ENCODE data around the gene LCN6.

The LCN6 gene

DNA sequence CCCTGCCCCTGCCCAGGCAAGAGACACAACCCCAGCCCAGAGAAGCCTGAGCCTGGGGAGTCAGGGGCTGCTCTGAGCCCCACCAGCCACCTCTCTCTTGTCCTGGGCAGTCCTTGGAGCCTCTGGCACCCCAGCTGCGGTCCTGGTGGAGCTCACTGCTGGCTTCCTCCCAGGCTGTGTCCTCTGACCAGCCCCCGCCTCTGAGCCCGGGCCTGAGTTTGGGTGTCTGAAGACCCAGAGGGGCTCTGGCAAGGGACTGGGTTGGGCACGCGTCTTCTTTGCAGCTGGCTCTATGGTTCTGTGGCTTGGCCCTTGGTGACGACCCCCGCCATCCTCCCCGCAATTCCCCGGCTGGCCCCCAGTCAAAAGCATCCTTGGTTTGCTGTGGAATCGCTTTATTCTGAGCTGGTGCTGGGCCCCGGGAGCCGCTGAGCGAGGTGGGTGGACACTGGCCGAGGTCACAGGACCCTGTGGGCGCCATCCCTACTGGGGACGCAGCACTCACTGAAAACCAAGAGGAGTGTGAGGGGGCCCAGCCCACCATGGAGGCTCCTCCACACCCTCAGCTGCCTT is 4.6 kb downstream of the LCN6 start:
- DNase-seq (ENCODE audit: low spot score): no peak

DNA sequence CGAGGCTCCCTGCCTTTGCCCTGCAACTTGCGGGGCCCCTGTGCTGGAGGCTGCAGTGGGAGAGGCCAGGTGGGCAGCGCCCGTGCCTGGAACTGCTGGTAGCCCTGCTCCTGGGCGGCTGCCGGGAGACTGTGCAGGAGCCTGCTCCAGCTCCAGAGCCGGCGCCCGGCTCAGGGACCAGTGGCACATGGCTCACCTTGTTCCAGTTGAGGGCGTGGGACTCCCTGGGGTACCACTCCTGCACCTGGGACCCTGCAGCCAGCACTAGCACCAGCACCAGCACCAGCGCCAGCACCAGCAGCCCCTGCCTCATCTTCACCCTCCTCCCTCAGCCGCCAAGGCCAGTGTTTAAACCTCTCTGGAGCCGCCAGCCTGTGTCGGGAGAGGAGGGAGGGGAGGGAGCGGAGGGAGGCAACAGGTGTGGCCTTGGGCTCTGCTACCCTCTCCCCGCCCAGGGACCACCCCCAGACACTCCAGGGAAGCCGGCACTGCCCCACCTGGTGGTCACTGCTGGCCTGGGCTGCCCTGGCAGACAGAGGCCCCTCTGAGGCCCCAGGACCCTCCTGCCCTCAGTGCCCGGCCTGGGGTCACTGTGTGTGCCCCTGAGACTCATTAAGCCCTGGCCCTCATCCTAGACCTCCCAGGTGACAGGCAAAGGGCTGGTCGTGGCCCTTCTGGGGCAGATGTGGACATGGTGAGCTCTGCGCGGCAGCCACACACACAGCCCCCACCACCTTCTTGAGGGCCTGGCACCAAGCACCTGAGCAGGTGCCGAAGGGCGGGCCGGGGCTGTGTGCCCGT is 5.5 kb downstream of the LCN6 start, which contains the start of gene LCN10:
LCN10 (minus strand) TSS at position 350 of the 801 bp plus-strand sequence; CDS start at position 313, 37 bp downstream.
- DNase-seq (ENCODE audit: low spot score): no peak

GRCh38 chr9:136741883-136742571 is 6.3 kb downstream of the LCN6 start:
- no peak for DNase-seq (ENCODE audit: low spot score)

DNA sequence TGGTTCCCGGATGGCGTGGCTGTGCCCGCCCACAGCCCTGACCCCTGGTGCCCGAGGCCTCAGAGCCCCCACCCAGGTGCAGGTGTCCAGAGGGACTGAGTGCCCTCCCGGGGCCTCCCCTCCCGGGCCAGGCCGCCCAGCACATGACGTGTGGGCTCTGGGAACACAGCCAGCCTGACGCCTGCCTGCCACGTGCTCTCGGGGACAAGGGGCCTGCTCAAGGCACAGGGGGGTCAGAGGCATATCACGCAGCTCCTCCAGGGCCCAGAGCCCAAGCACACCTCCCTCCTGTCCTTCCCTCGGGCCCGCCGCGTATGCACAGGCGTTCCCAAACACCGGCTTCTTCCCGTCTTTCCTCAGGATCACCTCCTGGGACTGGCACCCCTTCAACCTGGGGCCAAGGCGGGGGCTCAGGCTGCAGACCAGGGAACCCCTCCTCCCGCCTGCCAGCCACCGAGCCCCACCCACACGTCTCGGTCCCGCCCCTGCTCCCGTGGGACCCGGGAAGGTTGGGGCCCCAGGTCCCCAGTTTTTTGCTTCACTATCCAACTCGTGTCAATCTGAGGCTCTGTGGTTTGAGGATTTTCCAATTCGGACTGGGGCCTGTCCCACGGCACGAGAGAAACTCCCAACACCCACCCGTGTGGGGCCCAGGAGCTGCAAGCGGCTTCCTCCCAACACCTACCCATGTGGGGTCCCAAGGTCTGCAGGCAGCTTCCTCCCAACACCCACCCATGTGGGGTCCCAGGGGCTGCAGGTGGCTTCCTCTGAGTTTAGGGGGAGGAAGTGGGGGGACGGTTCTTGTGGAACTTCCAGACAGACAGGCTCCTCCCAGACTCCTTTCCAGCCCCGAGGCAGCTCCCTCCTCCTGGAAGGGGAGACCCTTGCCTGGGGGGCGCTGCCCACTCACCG is 7.1 kb downstream of the LCN6 start:
- DNase-seq (ENCODE audit: low spot score): peak; percentile 62

GRCh38 chr9:136740491-136740890 is 7.8 kb downstream of the LCN6 start:
- DNase-seq (ENCODE audit: low spot score): no peak

DNA sequence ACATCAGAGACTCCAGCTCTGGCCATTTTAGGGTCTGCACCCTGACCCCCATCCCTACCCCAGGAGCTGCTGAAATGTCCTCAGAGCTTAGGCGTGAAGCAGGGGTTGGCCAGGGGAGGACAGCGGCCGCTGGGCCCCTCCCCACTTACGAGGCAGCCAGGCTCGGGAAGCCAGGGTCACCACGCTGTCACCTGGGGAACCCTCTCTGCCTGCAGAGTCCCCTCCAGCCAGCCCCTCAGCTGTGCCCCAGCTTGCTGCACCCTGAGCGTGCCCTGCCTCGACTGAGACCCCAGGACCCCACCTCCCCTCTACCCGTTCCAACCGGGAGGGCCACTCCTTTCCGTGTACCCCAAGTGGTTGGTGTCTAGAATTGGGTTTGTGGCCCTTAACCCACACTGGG is 8.3 kb downstream of the LCN6 start:
- no peak for DNase-seq (ENCODE audit: low spot score)

- DNase-seq (ENCODE audit: low spot score): no peak
These were observed 8.8 kb downstream of the LCN6 start for GRCh38 chr9:136739509-136739908.

- DNase-seq (ENCODE audit: low spot score): no peak
These were observed 9.4 kb downstream of the LCN6 start for GRCh38 chr9:136738960-136739359.

DNA sequence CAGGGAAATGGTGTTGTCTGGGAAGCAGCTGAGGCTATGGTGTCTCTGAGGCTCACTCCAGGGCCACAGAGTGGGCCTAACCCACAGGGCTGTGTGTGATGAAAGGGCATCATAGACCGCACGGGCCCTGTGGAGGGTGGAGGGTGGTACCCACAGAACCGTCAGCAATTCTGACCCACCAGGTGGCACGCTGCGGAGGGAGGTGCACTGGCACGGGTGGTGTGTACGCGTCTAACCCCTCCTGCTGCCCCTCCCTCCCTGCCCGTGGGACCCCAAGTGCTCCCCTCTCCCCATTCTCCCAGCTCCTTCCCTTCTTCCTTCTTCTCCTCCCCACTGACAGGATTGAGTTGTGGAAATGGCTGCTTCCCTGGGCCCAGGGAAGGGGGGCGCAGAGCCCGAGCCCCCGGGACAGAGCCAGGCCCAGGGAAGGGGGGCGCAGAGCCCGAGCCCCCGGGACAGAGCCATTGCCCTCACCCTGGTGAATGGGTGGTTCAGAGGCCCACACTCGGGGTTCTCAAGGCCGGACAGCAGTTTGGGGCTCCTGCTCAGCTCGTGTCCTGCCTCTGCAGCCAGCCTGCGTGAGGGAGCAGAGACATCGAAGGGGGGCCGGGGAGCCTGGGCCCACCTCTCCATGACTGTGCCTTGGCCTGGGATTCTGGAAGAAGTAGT is 12.4 kb downstream of the LCN6 start:
- no peak for DNase-seq (ENCODE audit: low spot score)

DNA sequence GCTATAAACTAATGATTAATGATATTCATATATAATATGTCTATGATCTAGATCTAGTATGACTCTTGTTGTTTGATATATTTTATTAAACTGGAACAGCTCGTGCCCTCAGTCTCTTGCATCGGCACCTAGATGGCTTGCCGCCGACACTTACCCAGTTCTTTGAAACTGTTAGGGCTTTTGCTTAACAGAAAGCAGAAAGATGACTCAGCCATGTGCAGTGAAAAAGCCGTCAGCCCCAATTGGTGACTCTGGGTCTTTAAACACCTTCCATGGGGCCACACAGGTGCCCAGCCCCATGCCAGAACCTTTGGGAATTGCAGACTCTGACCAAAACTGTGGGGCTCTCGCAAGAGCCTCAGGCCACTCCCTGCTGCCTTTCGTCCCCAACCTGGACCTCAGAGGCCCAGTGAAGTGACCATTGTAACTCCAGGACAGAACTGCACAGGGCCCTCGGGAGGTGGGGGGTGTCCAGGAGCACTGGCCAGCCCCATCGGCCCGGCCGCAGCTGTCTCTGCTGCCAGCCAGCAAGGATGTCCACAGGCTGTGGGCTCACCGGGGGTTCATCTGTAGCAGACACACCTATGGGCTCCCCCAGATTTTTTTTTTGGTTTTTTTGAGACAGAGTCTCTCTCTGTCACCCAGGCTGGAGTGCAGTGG is 13.4 kb downstream of the LCN6 start:
- no peak for DNase-seq (ENCODE audit: low spot score)

- DNase-seq (ENCODE audit: low spot score): no peak
These were observed 14.7 kb downstream of the LCN6 start for GRCh38 chr9:136733611-136734010.

DNA sequence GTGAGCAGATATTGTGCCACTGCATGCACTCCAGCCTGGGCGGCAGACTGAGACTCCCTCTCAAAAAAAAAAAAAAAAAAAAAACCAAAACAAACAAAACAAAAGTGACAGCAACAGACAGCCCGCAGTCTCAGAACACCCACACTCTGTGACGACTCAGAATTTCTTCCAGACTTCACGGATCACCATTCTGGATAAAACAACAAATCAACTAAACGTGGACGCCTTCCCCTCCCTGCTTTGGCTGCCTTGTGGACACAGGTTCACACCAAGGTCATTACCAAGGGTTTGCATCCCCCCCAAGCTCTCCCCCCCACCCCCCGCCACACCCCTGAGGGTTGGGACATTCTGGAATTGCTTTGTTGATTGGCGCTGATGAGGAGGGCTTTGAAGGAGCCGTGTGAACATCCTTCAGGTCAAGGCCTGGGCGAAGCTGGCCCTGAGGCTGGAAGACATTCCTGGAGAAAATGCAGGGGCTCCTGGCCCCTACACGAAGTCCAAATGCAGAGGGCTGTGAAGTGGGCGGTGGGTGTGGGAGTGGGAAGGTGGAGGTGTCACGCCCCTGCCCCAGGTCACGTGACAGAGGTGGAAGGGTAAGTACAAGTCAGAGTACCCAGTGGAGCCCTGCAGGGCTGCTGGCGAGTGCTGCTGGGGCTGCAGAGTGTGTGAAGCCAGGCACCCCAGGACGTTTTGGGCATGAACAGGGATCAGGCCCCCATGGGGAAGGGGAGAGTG is 15.7 kb downstream of the LCN6 start:
- no peak for DNase-seq (ENCODE audit: low spot score)

DNA sequence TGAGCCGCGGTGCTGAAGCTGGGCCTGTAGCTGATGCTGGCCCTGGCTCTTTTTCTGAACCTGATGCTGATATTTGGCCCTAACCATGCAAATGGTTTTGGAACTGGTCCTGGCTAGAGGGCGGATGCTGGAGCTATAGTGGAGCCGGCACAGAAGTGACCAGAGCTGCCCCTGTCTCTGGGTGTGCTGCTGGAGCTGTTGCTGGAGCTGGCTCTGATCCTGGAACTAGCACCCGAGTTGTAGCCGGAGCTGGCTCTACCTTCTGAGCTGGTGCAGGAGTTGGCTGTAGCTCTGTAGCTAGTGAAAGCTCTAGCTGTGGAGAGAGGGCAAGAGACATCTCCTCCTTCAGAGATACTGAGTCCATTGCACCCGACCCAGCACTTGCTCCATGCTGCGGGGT is 18.4 kb downstream of the LCN6 start:
- DNase-seq (ENCODE audit: low spot score): no peak

DNA sequence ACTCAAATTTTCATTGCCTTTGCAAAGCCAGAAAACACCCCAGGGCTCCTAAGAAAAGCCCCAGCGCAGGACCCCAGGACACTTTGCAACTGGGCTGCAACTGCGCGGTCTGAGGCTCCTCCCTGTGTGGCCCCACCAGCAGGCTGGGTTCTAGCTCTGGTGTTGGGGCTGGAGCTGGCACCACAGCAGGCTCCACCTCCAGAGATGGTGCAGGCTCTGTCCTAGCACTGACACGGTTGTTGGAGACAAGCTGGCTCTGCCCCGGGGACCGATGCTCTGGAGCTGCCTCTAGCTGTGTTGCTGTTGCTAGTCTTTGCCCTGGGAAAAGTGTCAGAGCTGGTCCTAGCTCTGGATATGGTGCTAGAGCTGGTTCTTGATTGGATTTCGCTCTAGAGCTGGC is 19.2 kb downstream of the LCN6 start:
- DNase-seq (ENCODE audit: low spot score): no peak

GRCh38 chr9:136728548-136729123 is 19.7 kb downstream of the LCN6 start:
- peak; percentile 76 for DNase-seq (ENCODE audit: low spot score)

DNA sequence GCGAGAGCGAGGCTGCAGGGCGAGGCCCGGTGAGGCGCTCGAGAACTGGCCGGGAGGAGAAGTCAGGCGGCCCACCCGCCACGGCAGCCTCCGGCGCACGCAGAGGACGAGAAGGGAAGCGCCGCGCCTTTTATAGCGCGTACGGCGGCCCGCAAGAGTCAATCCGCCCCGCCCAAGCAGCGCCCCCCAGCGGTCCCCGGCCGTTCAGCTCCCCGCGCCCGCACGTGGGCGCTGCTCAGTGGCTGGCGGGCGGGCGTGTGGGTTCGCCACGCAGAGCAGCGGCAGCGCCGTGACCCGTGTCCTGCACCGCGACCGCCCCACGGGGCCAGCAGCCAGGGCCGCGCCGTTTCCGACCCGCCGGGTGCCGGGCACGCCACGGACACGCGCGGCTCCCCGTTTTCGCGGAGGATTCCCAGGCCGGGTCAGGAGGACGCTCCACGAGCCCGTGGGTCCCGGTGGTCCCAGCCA is 20.2 kb downstream of the LCN6 start:
- DNase-seq (ENCODE audit: low spot score): peak; percentile 98

DNA sequence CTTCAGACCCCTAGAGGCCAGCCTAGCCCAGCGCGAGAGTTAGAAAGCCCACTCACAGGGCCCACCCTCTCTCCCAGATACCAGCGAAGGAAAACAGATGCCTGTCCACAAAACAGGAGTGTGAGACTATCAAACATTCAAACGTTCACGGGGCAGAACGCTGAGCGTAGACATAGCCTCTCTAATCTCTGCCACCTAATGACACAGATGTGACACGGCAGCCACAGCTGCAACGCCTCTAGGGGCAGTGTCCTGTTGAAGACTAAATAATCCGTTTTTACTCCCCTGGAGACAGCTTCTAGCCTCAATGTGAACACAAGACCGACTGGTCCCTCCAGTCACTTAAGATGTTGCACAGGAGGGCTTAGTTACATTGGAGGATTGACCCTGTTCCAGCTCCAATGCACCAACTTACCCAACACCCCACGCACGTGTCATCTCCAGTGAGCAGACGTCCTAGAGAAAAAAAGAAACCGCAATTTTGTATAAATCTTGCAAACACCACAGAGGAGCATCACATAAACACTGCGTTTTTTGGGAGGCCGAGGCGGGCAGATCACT is 21.6 kb downstream of the LCN6 start:
- DNase-seq (ENCODE audit: low spot score): no peak

- no peak for DNase-seq (ENCODE audit: low spot score)
These were observed 22.2 kb downstream of the LCN6 start for GRCh38 chr9:136726118-136726517.

GRCh38 chr9:136725612-136726011 is 22.7 kb downstream of the LCN6 start:
- no peak for DNase-seq (ENCODE audit: low spot score)

All from AG20443 (cell line).